Vagina (tissue), 2 donors: Measurements from ENCODE around the gene FBXL5.

Source experiments
- CTCF ChIP-seq, 3 experiments: fragments of 450-650 bp in 2 of 3; fragments of 200-600 bp in 1 of 3; sonication (generic) in 1 of 3; IDR thresholded peaks; one replicate each; pipeline ENCODE4 v1.5.1; 2017 to 2019; ENCODE audit warnings: antibody characterized with exemption in 3 of 3, mild to moderate bottlenecking in 2 of 3, moderate library complexity in 2 of 3
- POLR2A ChIP-seq, 2 donors: fragments of 450-650 bp; IDR thresholded peaks; one replicate each; pipeline ENCODE4 v1.6.1; 2017; ENCODE audit warnings: antibody characterized with exemption in 2 of 2, mild to moderate bottlenecking in 2 of 2, moderate library complexity in 2 of 2

- TF ChIP-seq CTCF (IDR thresholded peaks at IDR 0.05) (no peak), POLR2A (IDR thresholded peaks at IDR 0.05) (no peak)
Observed at GRCh38 chr4:15563871-15564270, 91.3 kb downstream of the FBXL5 start.
